H1 (cell line): ENCODE measurements around the gene MOGAT3. TPM values are rescaled to one million over a fixed set of nuclear protein-coding genes. Genes with fewer than 3 reads are reported as not detected.

Experiments used
- CTCF ChIA-PET: fragments of 300-600 bp; sonication (Branson Sonifier 250); formaldehyde crosslinking; loops from one replicate; lab custom pipeline; 2021; ENCODE audit not compliant: partially characterized antibody; lab: Charles Lee
- POLR2A ChIA-PET: fragments of 300-600 bp; sonication (Branson Sonifier 250); formaldehyde crosslinking; loops from one replicate; lab custom pipeline; 2021; ENCODE audit warnings: inconsistent platforms; ENCODE audit not compliant: partially characterized antibody; lab: Charles Lee
- DNase-seq, 2 experiments: peaks; one replicate each; pipeline versions ENCODE4 v3.0.0 to v3.0.0-alpha.2; 2010 to 2022; ENCODE audit warnings: low spot score in 2 of 2, low read depth in 1 of 2, mixed read lengths in 1 of 2
- FAIRE-seq: peaks from 2 replicates; lab custom pipeline; 2011; peaks lifted over from hg19 to GRCh38; lab: Jason Lieb, UNC
- H2AFZ ChIP-seq: 2 replicates; pipeline ENCODE4 v1.8.1; 2012; ENCODE audit warnings: low read length, inconsistent platforms
- H2AK5ac ChIP-seq: 2 replicates; pipeline ENCODE4 v1.6.1; 2013; ENCODE audit warnings: low read depth, low read length
- H2BK120ac ChIP-seq: replicated peaks from 2 replicates; pipeline ENCODE3; 2013; ENCODE audit warnings: low read depth, low read length, inconsistent platforms
- H2BK12ac ChIP-seq: 2 replicates; pipeline ENCODE4 v1.6.1; 2013; ENCODE audit warnings: low read depth, low read length
- H2BK15ac ChIP-seq: 2 replicates; pipeline ENCODE4 v1.6.1; 2013; ENCODE audit warnings: low read length
- H2BK20ac ChIP-seq: 2 replicates; pipeline ENCODE4 v1.6.1; 2013; ENCODE audit warnings: low read length
- H2BK5ac ChIP-seq: 2 replicates; pipeline ENCODE4 v1.6.1; 2013; ENCODE audit warnings: low read depth, low read length
- H3K14ac ChIP-seq: 2 replicates; pipeline ENCODE4 v1.6.1; 2013; ENCODE audit warnings: inconsistent platforms; ENCODE audit not compliant: insufficient read length
- H3K18ac ChIP-seq: 2 replicates; pipeline ENCODE4 v1.6.1; 2013; ENCODE audit warnings: low read length; ENCODE audit errors: extremely low read depth
- H3K23ac ChIP-seq: 2 replicates; pipeline ENCODE4 v1.6.1; 2013; ENCODE audit warnings: inconsistent platforms; ENCODE audit not compliant: insufficient read length
- H3K23me2 ChIP-seq: 2 replicates; pipeline ENCODE4 v1.6.1; 2013; ENCODE audit warnings: low read depth, low read length
- H3K27ac ChIP-seq: 2 replicates; pipeline ENCODE4 v1.6.1; 2011; ENCODE audit warnings: low read depth, low read length, inconsistent platforms
- H3K27me3 ChIP-seq, 4 experiments: replicated peaks in 1 of 4; 1 replicate in 1 of 4; 2 replicates in 3 of 4; pipeline versions ENCODE4 v1.6.1 to v1.8.1; 2011 to 2013; ENCODE audit warnings: low read length in 3 of 4, mild to moderate bottlenecking in 3 of 4, inconsistent platforms in 2 of 4, mixed read lengths in 2 of 4, moderate library complexity in 1 of 4; ENCODE audit not compliant: control insufficient read depth in 3 of 4, insufficient read depth in 3 of 4; ENCODE audit errors: extremely low read depth in 1 of 4
- H3K36me3 ChIP-seq, 4 experiments: 2 replicates each; pipeline versions ENCODE4 v1.6.1 to v1.8.1; 2011 to 2013; ENCODE audit warnings: mild to moderate bottlenecking in 4 of 4, low read length in 3 of 4, moderate library complexity in 2 of 4, control low read depth in 1 of 4, inconsistent platforms in 1 of 4; ENCODE audit not compliant: insufficient read depth in 4 of 4, control insufficient read depth in 2 of 4
- H3K4ac ChIP-seq: replicated peaks from 2 replicates; pipeline ENCODE3; 2013; ENCODE audit warnings: low read length, low read depth, mixed read lengths, inconsistent platforms; ENCODE audit not compliant: insufficient read length
- H3K4me1 ChIP-seq, 4 experiments: replicated peaks in 1 of 4; 1 replicate in 1 of 4; 2 replicates in 3 of 4; pipeline versions ENCODE4 v1.6.1 to v1.8.1; 2011 to 2013; ENCODE audit warnings: low read length in 3 of 4, inconsistent platforms in 2 of 4, mixed read lengths in 1 of 4; ENCODE audit not compliant: insufficient read depth in 4 of 4, control insufficient read depth in 3 of 4
- H3K4me2 ChIP-seq, 2 experiments: 2 replicates each; pipeline versions ENCODE4 v1.6.1 to v1.8.1; 2011 to 2013; ENCODE audit warnings: low read depth in 2 of 2, low read length in 2 of 2, control low read depth in 1 of 2, inconsistent platforms in 1 of 2, mild to moderate bottlenecking in 1 of 2; ENCODE audit not compliant: insufficient read depth in 1 of 2
- H3K4me3 ChIP-seq, 4 experiments: fragments of 200-600, 300-600 bp in 1 of 4; sonication (generic), shearing (Covaris generic), sonication (Bioruptor Twin) in 1 of 4; 2 replicates each; pipeline versions ENCODE4 v1.5.1 to v1.8.1; 2011 to 2016; ENCODE audit warnings: low read length in 4 of 4, low read depth in 3 of 4, control low read depth in 2 of 4, inconsistent platforms in 2 of 4, mild to moderate bottlenecking in 2 of 4, mixed read lengths in 1 of 4, moderate library complexity in 1 of 4; ENCODE audit not compliant: insufficient read depth in 2 of 4; ENCODE audit errors: extremely low read depth in 1 of 4
- H3K56ac ChIP-seq: replicated peaks from 2 replicates; pipeline ENCODE3; 2013; ENCODE audit warnings: low read depth, mild to moderate bottlenecking, mixed read lengths, low read length, inconsistent platforms; ENCODE audit not compliant: insufficient read length
- H3K79me1 ChIP-seq: 2 replicates; pipeline ENCODE4 v1.6.1; 2013; ENCODE audit warnings: low read depth, low read length, control low read depth
- H3K79me2 ChIP-seq, 2 experiments: 2 replicates each; pipeline versions ENCODE4 v1.6.1 to v1.8.1; 2012 to 2013; ENCODE audit warnings: low read length in 2 of 2, mild to moderate bottlenecking in 2 of 2, inconsistent platforms in 1 of 2; ENCODE audit not compliant: insufficient read depth in 2 of 2, control insufficient read depth in 1 of 2
- H3K9ac ChIP-seq, 4 experiments: replicated peaks in 1 of 4; 1 replicate in 1 of 4; 2 replicates in 3 of 4; pipeline versions ENCODE4 v1.6.1 to v1.8.1; 2011 to 2013; ENCODE audit warnings: low read depth in 3 of 4, low read length in 3 of 4, control low read depth in 2 of 4, mild to moderate bottlenecking in 2 of 4, moderate library complexity in 2 of 4, inconsistent platforms in 1 of 4; ENCODE audit errors: extremely low read depth in 1 of 4
- H3K9me3 ChIP-seq, 2 experiments: 2 replicates each; pipeline versions ENCODE4 v1.6.1 to v1.8.1; 2012 to 2013; ENCODE audit warnings: mild to moderate bottlenecking in 2 of 2, moderate library complexity in 2 of 2, control low read depth in 1 of 2, inconsistent platforms in 1 of 2, low read depth in 1 of 2, low read length in 1 of 2, mixed read lengths in 1 of 2; ENCODE audit not compliant: insufficient read depth in 2 of 2
- H4K20me1 ChIP-seq, 2 experiments: replicated peaks in 1 of 2; 2 replicates each; pipeline versions ENCODE3 to v1.8.1; 2011 to 2013; ENCODE audit warnings: inconsistent platforms in 2 of 2, low read length in 2 of 2, mild to moderate bottlenecking in 1 of 2; ENCODE audit not compliant: insufficient read depth in 2 of 2, control insufficient read depth in 1 of 2
- H4K5ac ChIP-seq: 2 replicates; pipeline ENCODE4 v1.6.1; 2013; ENCODE audit warnings: low read length, low read depth, mixed read lengths, inconsistent platforms; ENCODE audit not compliant: insufficient read length
- H4K8ac ChIP-seq: 2 replicates; pipeline ENCODE4 v1.8.0; 2013; ENCODE audit warnings: mild to moderate bottlenecking, moderate library complexity, low read length, inconsistent platforms; ENCODE audit not compliant: insufficient read depth; ENCODE audit errors: extremely low read depth
- H4K91ac ChIP-seq: replicated peaks from 2 replicates; pipeline ENCODE3; 2013; ENCODE audit warnings: low read length, mixed read lengths, inconsistent platforms; ENCODE audit not compliant: insufficient read length
- ATF2 ChIP-seq: IDR thresholded peaks from 2 replicates; pipeline ENCODE4 v1.6.1; 2012; ENCODE audit warnings: low read length, inconsistent platforms
- CHD1 ChIP-seq: IDR thresholded peaks from 2 replicates; pipeline ENCODE4 v1.6.1; 2012; ENCODE audit warnings: low read depth, low read length, improper control_type of control experiment
- FOSL1 ChIP-seq: IDR thresholded peaks from 2 replicates; pipeline ENCODE4 v1.6.1; 2011; ENCODE audit warnings: mild to moderate bottlenecking, low read depth, low read length, moderate library complexity; ENCODE audit not compliant: insufficient read depth
- NANOG ChIP-seq: IDR thresholded peaks from 2 replicates; pipeline ENCODE4 v1.6.1; 2011; ENCODE audit warnings: low read length, low read depth, mild to moderate bottlenecking, inconsistent platforms; ENCODE audit not compliant: insufficient read depth, poor library complexity, severe bottlenecking
- SIX5 ChIP-seq: IDR thresholded peaks from 2 replicates; pipeline ENCODE4 v1.6.1; 2011; ENCODE audit warnings: mild to moderate bottlenecking, low read depth, low read length
- SP1 ChIP-seq: IDR thresholded peaks from 2 replicates; pipeline ENCODE4 v1.6.1; 2011; ENCODE audit warnings: low read depth, low read length
- SRF ChIP-seq: IDR thresholded peaks from 2 replicates; pipeline ENCODE4 v1.6.1; 2011; ENCODE audit warnings: mild to moderate bottlenecking, low read depth, low read length, moderate library complexity
- TAF1 ChIP-seq: IDR thresholded peaks from 2 replicates; pipeline ENCODE4 v1.6.1; 2011; ENCODE audit warnings: mild to moderate bottlenecking, low read depth, low read length
- WGBS, 2 experiments: shearing (Covaris generic) in 1 of 2; methylation state at CpG; one replicate each; pipeline versions ENCODE4 v1.1.6 to v1.1.7; 2013 to 2015; ENCODE audit warnings: low lambda C conversion rate in 2 of 2, mixed read lengths in 2 of 2, inconsistent platforms in 1 of 2, low coverage in 1 of 2, missing lambda C conversion rate in 1 of 2; ENCODE audit not compliant: insufficient replicate concordance in 2 of 2, insufficient coverage in 1 of 2, insufficient read length in 1 of 2; ENCODE audit errors: extremely low coverage in 1 of 2, missing lambda C conversion rate in 1 of 2; 5-methylcytosine and 5-hydroxymethylcytosine counted together
- polyA plus RNA-seq, 7 experiments: library from polyadenylated mRNA; depleted of rRNA in 3 of 7; stranded (reverse) in 5 of 7; unstranded in 2 of 7; fragments of >200 nt in 5 of 7; fragments of 200-250 nt in 2 of 7; gene quantifications; 1 replicate in 5 of 7; 2 replicates in 1 of 7; 4 replicates in 1 of 7; pipeline versions ENCODE4 v1.2.1 to v1.2.3, GENCODE V29; 2011 to 2013; ENCODE audit warnings: missing spikeins in 2 of 7, mixed read lengths in 2 of 7
- total RNA-seq: library from RNA; stranded (reverse); fragmentation: NEBNext Ultra II Directional; extraction: Animal tissue kit (Norgen Biotek cat#: 25700); gene quantifications from 2 replicates; pipeline ENCODE4 v1.2.1, GENCODE V29; 2021
- TF ChIP-seq, protein P1 (sequence below): IDR thresholded peaks from 2 replicates; pipeline ENCODE4 v1.6.1; 2012; ENCODE audit warnings: inconsistent platforms

MOGAT3 gene
- total and polyA plus RNA-seq, 2 of the 8 experiments (the other 6 are each of a cell fraction or from before 2014, with no cell fraction given), result 0.21 to 0.82 TPM

GRCh38 chr7:101237206-101238067, 36.6 kb upstream of the MOGAT3 start, which contains the start of gene CLDN15:
CLDN15 (minus strand) TSS chr7:101237802; CDS start chr7:101237581, 221 bp downstream.
- Histone ChIP-seq H4K8ac (no peak within 1 kb of the TSS), H2BK15ac (peak within 1 kb of the TSS; percentile 92; the same call in 1 of the 2 replicates), H2AK5ac (no peak within 1 kb of the TSS), H3K79me2 (peaks cover 0 to 2% of the 10 kb centered on the region in 2 experiments; a peak in 1 of 4 replicates), H3K36me3 (no peaks in the 10 kb centered on the region; a peak in 2 of 8 replicates), H2BK5ac (peak within 1 kb of the TSS; percentile 73), H3K18ac (peak within 1 kb of the TSS; percentile 6), H3K79me1 (no peaks in the 10 kb centered on the region), H3K23ac (no peak within 1 kb of the TSS), H3K56ac (no peak within 1 kb of the TSS), H4K5ac (no peak within 1 kb of the TSS), H3K14ac (no peak within 1 kb of the TSS), H3K27ac (no peak within 1 kb of the TSS), H2AFZ (no peak within 1 kb of the TSS), H2BK120ac (no peak within 1 kb of the TSS), H3K9me3 (no peaks in the 10 kb centered on the region), H4K20me1 (peaks cover 0 to 11% of the 10 kb centered on the region in 2 experiments), H3K27me3 (no peaks in the 10 kb centered on the region), H3K4me2 (no peak within 1 kb of the TSS), H2BK20ac (no peak within 1 kb of the TSS), H3K4me3 (no peak within 1 kb of the TSS), H4K91ac (no peak within 1 kb of the TSS), H2BK12ac (no peak within 1 kb of the TSS; the same call in 1 of the 2 replicates), H3K9ac (no peak within 1 kb of the TSS), H3K4ac (no peak within 1 kb of the TSS), H3K23me2 (peaks cover 4% of the 10 kb centered on the region; the same call in 1 of the 2 replicates), H3K4me1 (peaks cover 0 to 14% (median 7%) of the 10 kb centered on the region in 4 experiments; a peak in 6 of 7 replicates)
- CTCF ChIA-PET, result interaction anchor here (0.6 to 4.2 kb wide), 20 partner anchors 9 to 93 kb away, joined by 3 to 33 read pairs (median 4); partner anchors contain the start of genes PLOD3, VGF and ZNHIT1
- WGBS, 2 experiments, result 84% methylated on average over 27 of the region's 31 CpGs; no CpG with 5 or more reads in 1 of the 2 experiments
- POLR2A ChIA-PET, result interaction anchor here (0.8 to 3.2 kb wide), 13 partner anchors 8 to 56 kb away, joined by 3 to 12 read pairs (median 6); partner anchors contain the start of genes FIS1, PLOD3 and ZNHIT1
- FAIRE-seq, result no peak
- peak in 1 of 2 experiments; percentile 49 for DNase-seq
- TF ChIP-seq FOSL1 (no peak), SIX5 (no peak), CHD1 (no peak), TAF1 (no peak), SRF (no peak), SP1 (no peak), NANOG (no peak), ATF2 (no peak)
- TF ChIP-seq, protein P1, sequence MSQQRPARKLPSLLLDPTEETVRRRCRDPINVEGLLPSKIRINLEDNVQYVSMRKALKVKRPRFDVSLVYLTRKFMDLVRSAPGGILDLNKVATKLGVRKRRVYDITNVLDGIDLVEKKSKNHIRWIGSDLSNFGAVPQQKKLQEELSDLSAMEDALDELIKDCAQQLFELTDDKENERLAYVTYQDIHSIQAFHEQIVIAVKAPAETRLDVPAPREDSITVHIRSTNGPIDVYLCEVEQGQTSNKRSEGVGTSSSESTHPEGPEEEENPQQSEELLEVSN, result no peak
